ENCODE measurements around the gene ATR. TPM values are rescaled to one million over a fixed set of nuclear protein-coding genes. Genes with fewer than 3 reads are reported as not detected.

The ATR gene
- polyA plus RNA-seq, 2 of the 4 experiments (the other 2 are of a cell fraction) = 13.9 to 36.2 TPM

DNA sequence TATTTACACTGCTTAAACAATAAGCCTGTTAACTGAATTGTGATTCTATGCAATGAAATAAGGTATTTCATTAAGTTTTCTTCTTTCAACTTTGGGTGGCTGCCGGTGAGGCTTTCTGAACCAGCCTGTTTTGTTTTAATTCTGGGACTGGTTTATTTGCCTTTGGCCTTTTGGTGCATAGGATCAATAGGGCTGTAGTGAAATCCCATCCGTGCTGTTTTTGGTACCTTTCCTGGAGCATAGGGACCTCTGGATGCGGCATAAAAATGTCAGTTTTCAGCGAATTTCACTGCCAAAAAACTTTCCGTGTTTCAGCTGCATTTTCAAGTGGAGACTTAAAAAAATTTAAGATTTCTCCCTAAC is 18.2 kb upstream of the ATR start:
- peak overlapping the region; percentile 56 for H3K4me3 ChIP-seq
- no peaks in the 10 kb centered on the region for H3K9me3 ChIP-seq
- TF ChIP-seq RARB (CRISPR knock-in tag; IDR thresholded peaks at IDR 0.05) (no peak), ZC3H11A (IDR thresholded peaks at IDR 0.05) (no peak), CBX2 (IDR thresholded peaks at IDR 0.05; ENCODE audit: borderline replicate concordance, low read depth) (no peak), MYC (IDR thresholded peaks at IDR 0.05; ENCODE audit: borderline replicate concordance, low read length) (no peak), HES2 (IDR thresholded peaks at IDR 0.05) (no peak), HMGXB4 (CRISPR knock-in tag; IDR thresholded peaks at IDR 0.05; ENCODE audit: borderline replicate concordance) (no peak), ELK1 (IDR thresholded peaks at IDR 0.05; ENCODE audit: low read depth, low read length) (no peak), JUNB (IDR thresholded peaks at IDR 0.05) (no peak), BHLHE40 (IDR thresholded peaks at IDR 0.05; ENCODE audit: low read depth, low read length) (no peak), ATOH8 (CRISPR knock-in tag; IDR thresholded peaks at IDR 0.05; ENCODE audit: low read depth) (no peak), HDAC2 (IDR thresholded peaks at IDR 0.05) (no peak), POLR2A (IDR thresholded peaks at IDR 0.05; ENCODE audit: low read length) (no peak), RNF2 (IDR thresholded peaks at IDR 0.05; ENCODE audit: borderline replicate concordance, low read depth) (no peak), MAFK (IDR thresholded peaks at IDR 0.05; ENCODE audit: partially characterized antibody) (no peak), MAX (IDR thresholded peaks at IDR 0.05) (no peak), MAZ (IDR thresholded peaks at IDR 0.05; ENCODE audit: borderline replicate concordance, low read depth, low read length) (no peak), CTCF (IDR thresholded peaks at IDR 0.05) (no peak)
- TF ChIP-seq, protein P1, sequence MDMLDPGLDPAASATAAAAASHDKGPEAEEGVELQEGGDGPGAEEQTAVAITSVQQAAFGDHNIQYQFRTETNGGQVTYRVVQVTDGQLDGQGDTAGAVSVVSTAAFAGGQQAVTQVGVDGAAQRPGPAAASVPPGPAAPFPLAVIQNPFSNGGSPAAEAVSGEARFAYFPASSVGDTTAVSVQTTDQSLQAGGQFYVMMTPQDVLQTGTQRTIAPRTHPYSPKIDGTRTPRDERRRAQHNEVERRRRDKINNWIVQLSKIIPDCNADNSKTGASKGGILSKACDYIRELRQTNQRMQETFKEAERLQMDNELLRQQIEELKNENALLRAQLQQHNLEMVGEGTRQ (IDR thresholded peaks at IDR 0.05) = no peak
- TF ChIP-seq, protein P2, sequence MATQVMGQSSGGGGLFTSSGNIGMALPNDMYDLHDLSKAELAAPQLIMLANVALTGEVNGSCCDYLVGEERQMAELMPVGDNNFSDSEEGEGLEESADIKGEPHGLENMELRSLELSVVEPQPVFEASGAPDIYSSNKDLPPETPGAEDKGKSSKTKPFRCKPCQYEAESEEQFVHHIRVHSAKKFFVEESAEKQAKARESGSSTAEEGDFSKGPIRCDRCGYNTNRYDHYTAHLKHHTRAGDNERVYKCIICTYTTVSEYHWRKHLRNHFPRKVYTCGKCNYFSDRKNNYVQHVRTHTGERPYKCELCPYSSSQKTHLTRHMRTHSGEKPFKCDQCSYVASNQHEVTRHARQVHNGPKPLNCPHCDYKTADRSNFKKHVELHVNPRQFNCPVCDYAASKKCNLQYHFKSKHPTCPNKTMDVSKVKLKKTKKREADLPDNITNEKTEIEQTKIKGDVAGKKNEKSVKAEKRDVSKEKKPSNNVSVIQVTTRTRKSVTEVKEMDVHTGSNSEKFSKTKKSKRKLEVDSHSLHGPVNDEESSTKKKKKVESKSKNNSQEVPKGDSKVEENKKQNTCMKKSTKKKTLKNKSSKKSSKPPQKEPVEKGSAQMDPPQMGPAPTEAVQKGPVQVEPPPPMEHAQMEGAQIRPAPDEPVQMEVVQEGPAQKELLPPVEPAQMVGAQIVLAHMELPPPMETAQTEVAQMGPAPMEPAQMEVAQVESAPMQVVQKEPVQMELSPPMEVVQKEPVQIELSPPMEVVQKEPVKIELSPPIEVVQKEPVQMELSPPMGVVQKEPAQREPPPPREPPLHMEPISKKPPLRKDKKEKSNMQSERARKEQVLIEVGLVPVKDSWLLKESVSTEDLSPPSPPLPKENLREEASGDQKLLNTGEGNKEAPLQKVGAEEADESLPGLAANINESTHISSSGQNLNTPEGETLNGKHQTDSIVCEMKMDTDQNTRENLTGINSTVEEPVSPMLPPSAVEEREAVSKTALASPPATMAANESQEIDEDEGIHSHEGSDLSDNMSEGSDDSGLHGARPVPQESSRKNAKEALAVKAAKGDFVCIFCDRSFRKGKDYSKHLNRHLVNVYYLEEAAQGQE (IDR thresholded peaks at IDR 0.05) = no peak
- ChIA-PET CTCF (interaction anchor here (1.4 to 1.9 kb wide), 6 partner anchors 9 to 232 kb away, joined by 3 to 6 read pairs (median 4); no protein-coding TSS in a partner anchor), POLR2A (interaction anchor here (0.9 to 3.0 kb wide), 5 partner anchors 10 to 405 kb away, joined by 4 to 19 read pairs (median 7); partner anchors contain the start of genes ATR, TRPC1 and U2SURP)
- peak overlapping the region; percentile 83 for H3K4me2 ChIP-seq
- ATAC-seq (peak; percentile 6 to 12; a peak in 3 of 6 replicates), FAIRE-seq (no peak), DNase-seq (ENCODE audit: low read depth in 1 of 2, low spot score in 1 of 2) (peak in 1 of 2 experiments; percentile 33)
- peaks cover 17% of the 10 kb centered on the region for H3K4me1 ChIP-seq
- peak overlapping the region; percentile 90 to 93 for H3K27ac ChIP-seq
- WGBS (ENCODE audit: missing lambda C conversion rate) = 1% methylated on average over 5 of the region's 5 CpGs
